ENCODE data around the gene USP36. TPM values are rescaled to one million over a fixed set of nuclear protein-coding genes. Genes with fewer than 3 reads are reported as not detected.
A peak's percentile ranks its signal among the peaks of the same experiment; 100 is the strongest.

Gene USP36
- total and polyA plus RNA-seq, 11 donors, result 11.7 to 40.9 (median 18.3) TPM

DNA sequence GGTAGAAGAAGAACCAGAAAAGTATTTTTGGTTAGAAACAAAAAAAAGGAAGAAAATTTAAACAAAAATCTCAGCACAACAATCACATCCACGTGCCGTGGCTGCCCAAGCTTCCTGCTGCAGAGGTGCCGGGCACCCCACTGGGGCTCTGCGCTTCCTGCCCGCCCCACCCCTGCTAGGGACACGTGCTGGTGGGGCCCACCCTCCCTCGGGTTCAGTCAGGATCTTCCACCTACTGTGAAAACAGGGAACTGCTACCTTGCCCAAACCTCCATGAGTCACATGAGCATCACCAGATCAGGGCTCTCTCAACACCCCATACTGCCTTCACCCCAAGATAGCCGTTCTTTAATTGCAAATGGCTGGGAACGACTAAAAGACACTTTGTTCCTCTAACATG is 34.2 kb downstream of the USP36 start:
- intact Hi-C loops (cut with DNase I), result loop anchor here in 1 of 10 donors (10.0 kb wide), 1 partner anchor 212 kb away; no protein-coding TSS in a partner anchor
- DNase-seq (peak in 2 of 5 donors; percentile 48 to 50), ATAC-seq (no peak)
- peaks cover 0 to 41% (median 9%) of the 10 kb centered on the region in 12 donors for H3K4me1 ChIP-seq
- peaks cover 2 to 92% (median 86%) of the 10 kb centered on the region in 9 donors for H3K36me3 ChIP-seq
- H3K9me3 ChIP-seq, result no peaks in the 10 kb centered on the region
- H3K27me3 ChIP-seq, result no peaks in the 10 kb centered on the region
- TF ChIP-seq POLR2A (IDR thresholded peaks at IDR 0.05), result no peak
- TF ChIP-seq, protein P1, sequence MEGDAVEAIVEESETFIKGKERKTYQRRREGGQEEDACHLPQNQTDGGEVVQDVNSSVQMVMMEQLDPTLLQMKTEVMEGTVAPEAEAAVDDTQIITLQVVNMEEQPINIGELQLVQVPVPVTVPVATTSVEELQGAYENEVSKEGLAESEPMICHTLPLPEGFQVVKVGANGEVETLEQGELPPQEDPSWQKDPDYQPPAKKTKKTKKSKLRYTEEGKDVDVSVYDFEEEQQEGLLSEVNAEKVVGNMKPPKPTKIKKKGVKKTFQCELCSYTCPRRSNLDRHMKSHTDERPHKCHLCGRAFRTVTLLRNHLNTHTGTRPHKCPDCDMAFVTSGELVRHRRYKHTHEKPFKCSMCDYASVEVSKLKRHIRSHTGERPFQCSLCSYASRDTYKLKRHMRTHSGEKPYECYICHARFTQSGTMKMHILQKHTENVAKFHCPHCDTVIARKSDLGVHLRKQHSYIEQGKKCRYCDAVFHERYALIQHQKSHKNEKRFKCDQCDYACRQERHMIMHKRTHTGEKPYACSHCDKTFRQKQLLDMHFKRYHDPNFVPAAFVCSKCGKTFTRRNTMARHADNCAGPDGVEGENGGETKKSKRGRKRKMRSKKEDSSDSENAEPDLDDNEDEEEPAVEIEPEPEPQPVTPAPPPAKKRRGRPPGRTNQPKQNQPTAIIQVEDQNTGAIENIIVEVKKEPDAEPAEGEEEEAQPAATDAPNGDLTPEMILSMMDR (IDR thresholded peaks at IDR 0.05), result no peak
- H3K4me3 ChIP-seq, result no peak overlapping the region
- H3K27ac ChIP-seq, result peak overlapping the region in 4 of 12 donors; percentile 9 to 81 (median 34)
- 75 to 83% (median 79%) methylated on average over 9 of the region's 9 CpGs for WGBS, 4 donors

DNA sequence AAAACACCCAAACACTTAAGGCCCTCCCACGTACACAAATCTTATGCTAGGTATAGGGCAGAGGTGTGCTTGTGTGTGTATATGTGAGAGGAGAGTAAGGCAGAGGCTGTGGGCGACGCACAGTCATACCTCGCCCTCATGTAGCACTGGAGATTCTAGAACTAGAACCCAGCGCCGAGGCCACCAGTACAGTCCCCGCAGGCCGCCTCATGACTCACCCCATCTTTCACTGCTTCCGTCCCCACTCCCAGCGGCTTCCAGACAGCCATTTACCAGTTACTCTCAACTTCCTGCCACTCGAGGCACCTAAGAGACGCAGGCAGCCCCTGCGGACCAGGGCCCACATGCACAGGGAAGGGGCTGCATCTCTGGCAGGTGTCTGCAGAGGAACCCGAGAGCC is 35.3 kb downstream of the USP36 start:
- peaks cover 2 to 90% (median 84%) of the 10 kb centered on the region in 9 donors for H3K36me3 ChIP-seq
- peak in 1 of 5 donors; percentile 61 for DNase-seq
- WGBS, 4 donors, result 89 to 95% (median 92%) methylated on average over 14 of the region's 14 CpGs
- TF ChIP-seq, protein P1 (IDR thresholded peaks at IDR 0.05), result no peak
- no peak for TF ChIP-seq POLR2A (IDR thresholded peaks at IDR 0.05)
- H3K9me3 ChIP-seq, result no peaks in the 10 kb centered on the region
- H3K27me3 ChIP-seq, result no peaks in the 10 kb centered on the region
- peak overlapping the region in 10 of 12 donors; percentile 11 to 81 (median 66) for H3K27ac ChIP-seq
- ATAC-seq, result peak in 1 of 4 donors; percentile 10
- no peak overlapping the region for H3K4me3 ChIP-seq
- intact Hi-C loops (cut with DNase I), result loop anchor here in 1 of 10 donors (10.0 kb wide), 1 partner anchor 210 kb away; no protein-coding TSS in a partner anchor
- H3K4me1 ChIP-seq, result peaks cover 0 to 41% (median 9%) of the 10 kb centered on the region in 12 donors

DNA sequence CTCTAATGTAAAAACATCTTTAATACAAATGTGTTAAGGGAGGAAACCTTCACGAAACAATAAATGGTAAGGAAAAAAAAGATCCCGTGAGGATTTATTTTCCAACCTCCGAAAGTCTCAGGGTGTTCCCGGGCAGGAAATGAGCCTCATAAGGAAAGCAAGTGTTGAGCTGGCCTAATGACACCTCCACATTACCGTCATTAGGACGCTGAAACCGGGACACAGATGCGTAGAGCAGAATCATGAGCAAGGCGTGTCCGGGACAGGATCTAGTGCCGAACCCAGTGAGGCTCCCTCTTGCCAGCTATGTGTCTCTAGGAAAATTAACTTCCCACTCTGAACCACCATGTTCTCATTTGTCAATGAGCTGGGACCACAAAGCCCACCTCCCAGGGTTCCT is 35.8 kb downstream of the USP36 start:
- peak overlapping the region in 10 of 12 donors; percentile 11 to 81 (median 66) for H3K27ac ChIP-seq
- H3K27me3 ChIP-seq, result no peaks in the 10 kb centered on the region
- no peak overlapping the region for H3K4me3 ChIP-seq
- TF ChIP-seq, protein P1 (IDR thresholded peaks at IDR 0.05), result no peak
- no peak for TF ChIP-seq POLR2A (IDR thresholded peaks at IDR 0.05)
- H3K9me3 ChIP-seq, result no peaks in the 10 kb centered on the region
- peak; percentile 58 to 86 (median 64) for ATAC-seq
- DNase-seq, result peak in 3 of 5 donors; percentile 43 to 61 (median 50)
- peaks cover 0 to 41% (median 9%) of the 10 kb centered on the region in 12 donors for H3K4me1 ChIP-seq
- 61 to 67% (median 65%) methylated on average over 11 of the region's 11 CpGs for WGBS, 4 donors
- peaks cover 2 to 90% (median 80%) of the 10 kb centered on the region in 9 donors for H3K36me3 ChIP-seq
- intact Hi-C loops (cut with DNase I), result loop anchor here in 1 of 10 donors (10.0 kb wide), 1 partner anchor 210 kb away; no protein-coding TSS in a partner anchor

DNA sequence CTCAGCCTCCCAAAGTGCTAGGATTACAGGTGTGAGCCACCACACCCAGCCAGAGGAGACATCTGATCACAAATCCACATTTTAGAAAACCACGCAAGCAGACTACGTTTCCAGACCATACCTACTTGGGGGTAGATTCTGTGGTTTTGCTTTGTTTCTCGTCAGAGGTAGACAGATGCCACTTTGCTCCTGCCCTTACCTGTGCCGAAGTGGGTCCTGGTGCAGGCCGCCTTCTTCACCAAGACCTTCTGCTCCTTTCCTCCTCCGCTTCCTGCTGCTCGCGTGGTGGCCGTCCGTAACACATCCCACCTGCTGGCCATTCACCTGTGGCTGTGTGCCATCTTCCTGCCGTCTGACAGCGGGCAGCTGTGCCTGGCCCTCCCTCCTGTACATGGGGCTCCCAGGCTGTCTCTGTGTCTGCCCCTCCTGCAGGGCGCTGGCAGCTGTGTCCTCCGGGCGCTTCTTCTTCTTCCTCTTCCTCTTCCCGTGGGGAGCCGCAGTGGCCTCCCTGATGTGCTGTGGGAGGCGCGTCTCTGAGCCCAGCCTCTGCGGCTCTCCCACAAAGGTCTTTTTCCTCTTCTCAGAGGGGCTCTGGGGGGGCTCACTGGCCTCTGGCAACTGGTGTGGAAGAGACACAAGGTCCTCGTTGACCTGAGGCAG is 37.3 kb downstream of the USP36 start:
- H3K4me3 ChIP-seq, result peak overlapping the region in 2 of 12 donors; percentile 21 to 36
- DNase-seq, result peak in 4 of 5 donors; percentile 33 to 76 (median 60)

More for the DNA sequence above, 37.3 kb downstream of the USP36 start:
- WGBS, 4 donors, result 72 to 80% (median 74%) methylated on average over 20 to 21 of the region's 21 CpGs
- no peak for TF ChIP-seq POLR2A (IDR thresholded peaks at IDR 0.05)
- TF ChIP-seq, protein P1 (IDR thresholded peaks at IDR 0.05), result no peak
- Histone ChIP-seq H3K27ac (peak overlapping the region in 4 of 12 donors; percentile 17 to 50 (median 38)), H3K27me3 (no peaks in the 10 kb centered on the region), H3K9me3 (no peaks in the 10 kb centered on the region), H3K4me1 (peaks cover 0 to 41% (median 9%) of the 10 kb centered on the region in 12 donors), H3K36me3 (peaks cover 2 to 88% (median 82%) of the 10 kb centered on the region in 9 donors)
- intact Hi-C loops (cut with DNase I), result loop anchor here in 1 of 10 donors (10.0 kb wide), 1 partner anchor 209 kb away; no protein-coding TSS in a partner anchor
- peak in 3 of 4 donors; percentile 21 to 47 (median 34) for ATAC-seq
